K562 (cell line): Measurements from ENCODE around the gene SLC66A2. TPM values are rescaled to one million over a fixed set of nuclear protein-coding genes. Genes with fewer than 3 reads are reported as not detected.

ENCODE experiments used
- ATAC-seq: fragments of 200-7000 bp; cut with Tn5 transposase; 3 replicates; pipeline ENCODE4 v1.9.1; 2020; ENCODE audit warnings: moderate library complexity
- BruUV-seq: library from RNA; stranded (reverse); fragments of 400-500 nt; replicated peaks from 2 replicates; lab custom pipeline; 2021; lab: Mats Ljungman, UMichigan
- CTCF ChIA-PET: fragments of 300-600 bp; formaldehyde crosslinking; extraction: SDS; loops from one replicate; lab custom pipeline; 2021; ENCODE audit warnings: low intra/inter-chr PET ratio; lab: Yijun Ruan, JAX
- POLR2A ChIA-PET: fragments of 300-600, 350-650 bp; sonication (Branson Sonifier 250); formaldehyde crosslinking; extraction: SDS; loops from one replicate; lab custom pipeline; 2021; ENCODE audit warnings: antibody characterized with exemption, inconsistent platforms; lab: Yijun Ruan, JAX
- DNase-seq, 4 experiments: peaks; one replicate each; pipeline versions ENCODE4 v3.0.0 to v3.0.0-alpha.2; 2011 to 2018; ENCODE audit warnings: low spot score in 3 of 4, mixed read lengths in 3 of 4; ENCODE audit errors: extremely low read depth in 1 of 4
- FAIRE-seq: peaks from 2 replicates; lab custom pipeline; 2011; peaks lifted over from hg19 to GRCh38; lab: Jason Lieb, UNC
- H2AFZ ChIP-seq: 2 replicates; pipeline ENCODE4 v1.6.0; 2011; ENCODE audit warnings: low read depth, low read length, control low read depth, inconsistent platforms
- H3K27ac ChIP-seq: fragments of 200-600 bp; 3 replicates; pipeline ENCODE4 v1.8.0; 2011; ENCODE audit warnings: low read depth, mild to moderate bottlenecking, control low read depth, inconsistent platforms, low read length, moderate library complexity, mixed read lengths; ENCODE audit errors: extremely low read depth
- H3K27me3 ChIP-seq, 2 experiments: fragments of 300-600 bp in 1 of 2; 2 replicates in 1 of 2; 3 replicates in 1 of 2; pipeline versions ENCODE4 v1.6.0 to v1.8.0; 2011; ENCODE audit warnings: inconsistent platforms in 2 of 2, low read length in 2 of 2, mild to moderate bottlenecking in 1 of 2, mixed read lengths in 1 of 2, moderate library complexity in 1 of 2; ENCODE audit not compliant: control insufficient read depth in 2 of 2, insufficient read depth in 2 of 2
- H3K36me3 ChIP-seq: fragments of 300-600 bp; 3 replicates; pipeline ENCODE4 v1.8.0; 2011; ENCODE audit warnings: mild to moderate bottlenecking, low read length, inconsistent platforms; ENCODE audit not compliant: control insufficient read depth, insufficient read depth
- H3K4me1 ChIP-seq, 2 experiments: fragments of 200-600 bp in 1 of 2; replicated peaks in 1 of 2; 2 replicates in 1 of 2; 3 replicates in 1 of 2; pipeline versions ENCODE4 v1.5.1 to v1.8.0; 2011; ENCODE audit warnings: inconsistent platforms in 2 of 2, low read length in 2 of 2, mild to moderate bottlenecking in 1 of 2, mixed read lengths in 1 of 2, moderate library complexity in 1 of 2; ENCODE audit not compliant: control insufficient read depth in 2 of 2, insufficient read depth in 2 of 2
- H3K4me2 ChIP-seq: 2 replicates; pipeline ENCODE4 v1.6.1; 2011; ENCODE audit warnings: low read length, control low read depth, inconsistent platforms, mixed read lengths; ENCODE audit not compliant: insufficient read depth
- H3K4me3 ChIP-seq: fragments of 200-600 bp; sonication (generic), shearing (Covaris generic); 2 replicates; pipeline ENCODE4 v1.5.1; 2016; ENCODE audit warnings: control low read depth, inconsistent platforms
- H3K79me2 ChIP-seq: fragments of 200-600 bp; 3 replicates; pipeline ENCODE4 v1.8.0; 2011; ENCODE audit warnings: low read length, inconsistent platforms; ENCODE audit not compliant: control insufficient read depth, insufficient read depth
- H3K9ac ChIP-seq, 2 experiments: 2 replicates each; pipeline versions ENCODE4 v1.6.0 to v1.6.1; 2011; ENCODE audit warnings: low read depth in 2 of 2, low read length in 2 of 2, control low read depth in 1 of 2, inconsistent platforms in 1 of 2, mild to moderate bottlenecking in 1 of 2, mixed read lengths in 1 of 2; ENCODE audit not compliant: insufficient read depth in 1 of 2
- H3K9me1 ChIP-seq: one replicate; pipeline ENCODE4 v1.6.0; 2011; ENCODE audit warnings: inconsistent platforms, mild to moderate bottlenecking, low read length, moderate library complexity; ENCODE audit not compliant: control insufficient read depth, insufficient read depth
- H3K9me3 ChIP-seq: replicated peaks from 2 replicates; pipeline ENCODE4 v1.5.1; 2011; ENCODE audit warnings: low read depth, low read length, inconsistent platforms; ENCODE audit not compliant: control insufficient read depth, insufficient read depth
- H4K20me1 ChIP-seq: replicated peaks from 2 replicates; pipeline ENCODE4 v1.6.1; 2011; ENCODE audit warnings: low read length, inconsistent platforms, mixed read lengths; ENCODE audit not compliant: control insufficient read depth, insufficient read depth
- AFF1 ChIP-seq, 2 experiments: fragments of 450-650 bp; IDR thresholded peaks; 2 replicates each; pipeline ENCODE4 v1.6.1; 2018; ENCODE audit warnings: mild to moderate bottlenecking in 2 of 2, low read depth in 1 of 2; ENCODE audit not compliant: partially characterized antibody in 2 of 2
- DLX4 ChIP-seq: fragments of 250-450 bp; sonication (Bioruptor Pico); IDR thresholded peaks from 2 replicates; pipeline ENCODE4 v1.6.1; 2021; ENCODE audit warnings: mild to moderate bottlenecking
- WGBS: fragments of 100-300 bp; shearing (Covaris generic); methylation state at CpG from one replicate; pipeline ENCODE4 v1.1.6; 2016; ENCODE audit warnings: low coverage, mixed read lengths; ENCODE audit not compliant: insufficient coverage; ENCODE audit errors: missing lambda C conversion rate; 5-methylcytosine and 5-hydroxymethylcytosine counted together
- in situ Hi-C: fragments of 300-500 bp; cut with MboI; formaldehyde crosslinking; loops from 4 replicates; pipeline ENCODE4 v1.15.0; 2018; ENCODE audit warnings: inconsistent platforms, mixed read lengths
- intact Hi-C: fragments of 100-400 bp; cut with micrococcal nuclease; formaldehyde crosslinking; loops from 2 replicates; pipeline ENCODE4 v1.14.2; 2022
- polyA plus RNA-seq, 8 experiments: library from polyadenylated mRNA; depleted of rRNA in 4 of 8; stranded (reverse) in 5 of 8; unstranded in 3 of 8; fragments of >200 nt; fragmentation: Nextera tagmentation in 2 of 8; fragmentation: Illumina TruSeq in 1 of 8; extraction: Ambion mirVana in 2 of 8; extraction: Trizol in 1 of 8; gene quantifications; 2 replicates each; pipeline versions ENCODE4 v1.2.1 to v1.2.3, GENCODE V29; 2011 to 2014; ENCODE audit warnings: inconsistent platforms in 1 of 8, missing spikeins in 1 of 8
- total RNA-seq, 7 experiments: library from RNA; depleted of rRNA in 6 of 7; stranded (reverse); fragments of >200 nt in 6 of 7; fragmentation: Illumina TruSeq in 2 of 7; extraction: Trizol in 2 of 7; gene quantifications; 2 replicates each; pipeline versions ENCODE4 v1.2.1 to v1.2.3, GENCODE V29; 2011 to 2021; ENCODE audit warnings: low replicate concordance in 1 of 7

The SLC66A2 gene
- total and polyA plus RNA-seq, 9 of the 15 experiments (the other 6 are each of a cell fraction or from before 2014, with no cell fraction given), result 0.25 to 17.5 (median 5.6) TPM

- no peak overlapping the region for H3K4me2 ChIP-seq
- ChIA-PET POLR2A (no interaction called here), CTCF (no interaction called here)
- no peak for ATAC-seq
- TF ChIP-seq AFF1 (IDR thresholded peaks at IDR 0.05; ENCODE audit: low read depth in 1 of 2, partially characterized antibody in 2 of 2) (no peak), DLX4 (CRISPR knock-in tag) (no peak)
- H3K36me3 ChIP-seq, result no peaks in the 10 kb centered on the region
- H3K4me3 ChIP-seq, result no peak overlapping the region
- H3K27me3 ChIP-seq, result no peaks in the 10 kb centered on the region
- FAIRE-seq, result no peak
- in situ Hi-C loops, result no loop called here
- H3K9ac ChIP-seq, result no peak overlapping the region
- H3K79me2 ChIP-seq, result no peaks in the 10 kb centered on the region
- peaks cover 0 to 4% of the 10 kb centered on the region in 2 experiments; a peak in 1 of 5 replicates for H3K4me1 ChIP-seq
- H3K9me1 ChIP-seq, result no peaks in the 10 kb centered on the region
- H3K27ac ChIP-seq, result no peak overlapping the region
- 100% methylated on average over 4 of the region's 25 CpGs for WGBS
- peaks cover 2% of the 10 kb centered on the region; the same call in 1 of the 2 replicates for H3K9me3 ChIP-seq
- no peak for DNase-seq
- no TSS peak for BruUV-seq
- intact Hi-C loops, result no loop called here
- no peaks in the 10 kb centered on the region for H4K20me1 ChIP-seq
- H2AFZ ChIP-seq, result no peak overlapping the region
These were observed 47.6 kb downstream of the SLC66A2 start for GRCh38 chr18:79903787-79904356.
